HG02852 (cell line): ENCODE results near the gene TAS1R2.

Experiments used
- ATAC-seq: cut with Tn5 transposase; IDR thresholded peaks from one replicate; pipeline ENCODE4 v1.9.1; 2021; ENCODE audit warnings: mild to moderate bottlenecking, moderate library complexity; ENCODE audit not compliant: unreplicated experiment

The TAS1R2 gene

DNA sequence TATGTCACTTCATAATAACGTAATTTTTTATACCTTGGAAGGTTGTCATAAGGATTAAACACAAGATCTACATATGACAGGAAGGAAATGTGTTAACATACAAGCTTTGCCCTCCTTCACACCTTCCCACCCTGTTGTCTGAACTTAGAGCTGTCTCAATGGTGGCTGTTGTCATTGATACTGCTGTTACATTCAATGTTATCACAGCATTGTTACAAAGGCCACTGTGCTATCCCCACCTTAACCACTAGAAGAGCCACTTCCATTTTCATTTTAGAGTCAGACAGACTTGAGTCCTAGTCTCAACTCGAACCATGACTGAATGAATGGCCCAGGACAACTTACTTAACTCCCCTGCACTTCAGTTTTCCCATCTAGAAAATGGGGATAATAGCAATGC, 31.2 kb downstream of the TAS1R2 start:
- ATAC-seq = no peak

DNA sequence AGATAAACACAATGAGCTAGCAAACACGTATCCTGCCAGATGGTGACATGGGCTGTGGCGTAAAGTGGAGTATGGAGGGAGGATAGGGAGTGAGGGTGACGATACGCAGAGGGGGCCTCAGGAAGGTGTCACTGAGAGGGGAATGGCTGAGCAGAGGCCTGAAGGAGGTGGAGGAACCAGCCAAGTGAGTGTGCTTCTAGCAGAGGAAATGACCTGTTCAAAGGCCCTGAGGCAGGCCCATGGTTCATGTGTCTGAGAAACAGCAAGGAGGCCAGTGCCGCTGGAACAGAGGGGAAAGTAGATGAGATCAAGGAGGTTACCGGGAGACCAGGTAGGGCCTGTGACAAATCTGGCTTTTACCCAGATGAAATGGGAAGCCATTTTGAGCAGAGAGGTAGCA, 36.0 kb downstream of the TAS1R2 start:
- no peak for ATAC-seq

DNA sequence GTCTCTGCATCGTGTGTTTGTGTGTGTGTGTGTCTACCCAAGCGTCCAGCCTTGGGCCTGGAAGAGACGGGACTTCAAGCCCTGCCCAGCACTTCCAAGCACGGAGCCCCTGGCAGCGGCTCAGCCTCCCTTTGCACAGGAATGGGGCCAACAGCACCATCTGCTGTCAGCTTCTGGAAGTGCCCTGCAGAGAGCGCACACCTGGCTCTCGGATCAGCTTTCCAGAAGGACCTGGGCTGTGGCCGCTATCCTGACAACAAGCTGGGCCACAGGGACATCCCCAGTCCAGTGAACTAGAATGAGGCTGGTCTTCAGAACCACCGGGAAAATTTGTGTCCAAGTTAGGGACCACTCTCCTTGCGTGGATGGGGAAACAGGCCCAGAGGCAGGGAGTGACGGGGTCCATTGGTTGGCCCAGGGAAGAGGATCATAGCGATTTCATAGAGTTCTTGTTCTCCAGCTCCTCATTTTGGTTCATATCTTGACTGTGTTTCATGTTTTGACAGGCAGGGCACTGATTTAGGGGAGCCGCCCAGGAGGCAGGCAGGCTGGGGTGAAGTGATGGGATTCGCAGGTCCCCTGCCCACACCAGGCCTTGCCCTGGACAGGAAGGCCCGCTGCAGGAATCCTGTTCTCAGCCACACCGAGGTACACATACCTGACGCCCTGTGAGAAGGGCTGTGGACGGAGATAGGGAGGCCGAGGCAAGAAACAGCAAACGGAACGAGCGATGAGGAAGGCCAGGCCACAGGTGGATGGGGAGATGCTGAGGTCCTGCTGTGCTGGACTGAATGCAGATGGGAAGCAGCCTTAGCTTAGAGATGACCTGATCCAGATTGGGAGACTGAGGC, 38.4 kb downstream of the TAS1R2 start:
- no peak for ATAC-seq

DNA sequence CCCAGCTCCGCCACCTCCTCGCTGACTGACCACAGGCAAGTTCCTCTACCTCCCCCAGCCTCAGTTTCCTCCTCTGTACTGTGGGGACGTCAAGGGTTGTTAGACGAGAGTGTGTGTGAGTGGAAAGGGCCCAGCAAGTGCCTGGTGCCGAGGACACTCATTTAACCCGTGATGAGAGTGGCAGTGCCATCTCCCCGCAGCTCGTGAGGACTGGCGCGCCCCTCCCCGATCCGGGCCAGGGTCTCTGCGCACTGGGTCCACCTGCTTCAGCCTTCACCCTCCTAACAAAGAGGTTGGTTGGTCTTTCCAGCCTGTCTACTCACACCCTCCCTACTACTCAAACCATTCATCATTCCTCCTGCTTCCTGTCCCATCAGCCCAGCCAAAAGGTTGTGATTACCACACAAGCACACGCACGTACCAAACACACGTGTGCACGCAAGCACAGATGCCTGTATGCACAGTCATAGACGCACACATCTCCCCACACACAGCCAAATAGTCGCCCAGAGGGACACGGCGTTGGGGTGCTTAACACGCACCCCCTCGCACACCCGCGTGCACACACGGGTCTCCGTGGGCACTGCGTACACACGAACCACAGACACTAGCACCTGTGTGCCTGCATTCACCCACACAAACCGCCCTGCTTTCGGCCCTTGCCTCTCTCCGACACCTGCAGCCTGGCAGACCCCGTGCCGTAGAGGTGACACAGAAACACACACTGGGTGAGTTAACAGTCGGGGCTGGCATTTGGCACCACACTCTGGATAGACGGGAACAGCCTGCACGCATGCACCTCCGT, 39.3 kb downstream of the TAS1R2 start:
- no peak for ATAC-seq

DNA sequence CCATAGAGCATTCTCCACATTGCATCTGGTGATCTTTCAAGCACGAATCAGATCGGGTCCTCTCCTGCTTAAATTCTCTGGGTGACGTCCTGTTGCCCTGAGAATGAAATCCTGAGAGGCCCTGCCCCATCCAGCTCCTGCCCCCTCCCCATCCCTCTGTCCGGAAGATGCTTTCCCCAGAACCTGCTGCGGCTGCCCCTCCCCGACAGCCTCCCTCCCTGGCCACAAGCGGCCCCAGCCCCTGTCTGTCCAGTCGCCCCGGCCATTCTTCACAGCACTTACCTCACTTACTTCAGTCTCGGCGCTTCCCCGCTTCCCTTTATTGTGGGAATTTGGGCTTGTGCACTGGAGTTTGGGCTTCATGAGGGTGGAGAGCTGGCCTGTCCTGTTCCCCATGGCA, 40.3 kb downstream of the TAS1R2 start:
- ATAC-seq = no peak

GRCh38 chr1:18817795-18818435, 41.5 kb downstream of the TAS1R2 start:
- no peak for ATAC-seq

DNA sequence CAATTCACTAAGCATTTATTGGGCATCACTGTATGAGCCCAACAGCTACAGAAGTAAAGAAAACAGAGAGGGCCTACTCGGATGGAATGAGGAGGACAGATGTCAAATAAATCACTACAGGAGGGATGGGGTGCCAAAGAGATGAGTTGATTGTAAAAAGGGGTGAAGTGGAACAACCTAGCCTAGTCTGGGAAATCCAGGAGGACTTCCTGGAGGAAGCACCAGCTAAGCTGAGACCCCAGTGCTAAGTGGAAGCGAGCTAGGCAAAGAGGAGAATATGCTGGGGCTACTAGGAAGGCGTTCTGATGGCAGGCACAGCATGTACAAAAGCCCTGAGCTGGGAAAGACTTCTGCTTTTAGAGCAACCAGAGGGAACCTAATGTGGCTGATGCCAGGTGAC, 42.1 kb downstream of the TAS1R2 start:
- no peak for ATAC-seq

DNA sequence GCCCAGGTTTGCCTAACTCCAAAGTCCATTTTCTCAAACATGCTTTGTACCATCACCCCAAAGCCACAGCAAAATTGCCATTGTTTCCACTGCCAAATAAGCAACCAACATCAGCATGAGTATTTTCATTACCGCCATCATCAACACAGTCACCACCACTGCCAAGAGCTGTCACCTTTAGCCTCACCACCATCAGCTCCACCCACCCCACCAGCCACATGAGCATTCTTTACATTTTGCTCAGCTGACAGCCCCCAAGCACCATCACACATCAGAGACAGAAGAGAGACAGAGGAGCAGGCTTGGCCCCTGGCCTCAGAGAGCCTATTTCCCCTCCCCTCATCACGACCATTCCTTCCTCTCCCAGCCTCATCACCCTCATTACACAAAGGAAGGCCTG, 42.7 kb downstream of the TAS1R2 start:
- ATAC-seq = no peak

GRCh38 chr1:18814874-18815531, 44.5 kb downstream of the TAS1R2 start:
- no peak for ATAC-seq

GRCh38 chr1:18814425-18814824, 45.0 kb downstream of the TAS1R2 start:
- ATAC-seq = no peak

DNA sequence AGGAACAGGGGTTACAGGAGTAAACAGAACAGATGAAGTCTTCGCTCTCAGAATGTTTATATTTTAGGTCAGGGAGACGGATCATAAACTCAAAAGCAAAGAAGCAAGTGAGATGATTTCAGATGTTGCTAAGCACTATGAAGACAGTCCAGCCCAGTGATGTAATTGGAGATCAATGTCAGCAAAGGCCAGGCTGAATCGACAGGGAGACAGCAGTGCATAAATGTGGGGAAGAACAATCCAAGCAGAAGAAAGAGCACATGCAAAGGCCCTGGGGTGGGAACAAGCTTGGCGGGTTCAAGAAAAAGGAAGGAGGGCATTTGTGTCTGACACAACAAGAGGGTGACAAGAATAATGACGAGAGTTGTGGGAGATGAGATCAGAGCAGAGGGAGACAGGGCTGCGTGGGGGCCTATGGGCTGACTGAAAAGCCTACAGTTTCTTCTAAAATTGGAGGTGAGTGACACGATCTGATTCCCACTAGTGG, 47.0 kb downstream of the TAS1R2 start:
- ATAC-seq = no peak

GRCh38 chr1:18811733-18812452, 47.6 kb downstream of the TAS1R2 start:
- ATAC-seq = no peak

GRCh38 chr1:18809953-18810899, 49.2 kb downstream of the TAS1R2 start:
- no peak for ATAC-seq

DNA sequence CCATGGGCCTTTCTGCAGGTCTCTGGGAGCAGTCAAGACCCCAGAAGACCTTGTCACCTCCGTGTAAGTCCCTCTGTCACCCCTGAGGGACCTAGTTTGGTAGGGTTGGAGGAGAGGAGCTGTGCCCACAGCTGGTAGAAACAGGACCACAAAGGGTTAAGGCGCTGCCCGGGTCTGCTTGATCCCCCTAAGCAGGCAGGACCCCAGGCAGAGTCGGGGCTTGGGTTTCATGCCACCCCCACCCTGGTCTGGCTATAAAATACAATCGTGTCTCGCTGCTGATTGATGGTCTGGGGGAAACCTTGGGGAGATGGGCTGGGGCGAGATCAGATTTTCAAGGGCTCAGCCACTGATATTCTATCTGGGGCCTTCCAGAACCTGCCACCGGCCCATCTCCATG, 50.9 kb downstream of the TAS1R2 start:
- no peak for ATAC-seq

GRCh38 chr1:18807334-18808063, 52.0 kb downstream of the TAS1R2 start:
- ATAC-seq = no peak

GRCh38 chr1:18805925-18806849, 53.3 kb downstream of the TAS1R2 start:
- no peak for ATAC-seq

- no peak for ATAC-seq
Observed at GRCh38 chr1:18805150-18805879, 54.1 kb downstream of the TAS1R2 start.
